ENCODE measurements around the gene SMCO3. TPM values are rescaled to one million over a fixed set of nuclear protein-coding genes. Genes with fewer than 3 reads are reported as not detected.
"Not testable (repeated sequence)": the region's sequence is repeated elsewhere in the genome, so short reads cannot be mapped to it uniquely, and the experiment has no call there.

The SMCO3 gene
- total RNA-seq, 4 donors from 2014 or later, result not detected

DNA sequence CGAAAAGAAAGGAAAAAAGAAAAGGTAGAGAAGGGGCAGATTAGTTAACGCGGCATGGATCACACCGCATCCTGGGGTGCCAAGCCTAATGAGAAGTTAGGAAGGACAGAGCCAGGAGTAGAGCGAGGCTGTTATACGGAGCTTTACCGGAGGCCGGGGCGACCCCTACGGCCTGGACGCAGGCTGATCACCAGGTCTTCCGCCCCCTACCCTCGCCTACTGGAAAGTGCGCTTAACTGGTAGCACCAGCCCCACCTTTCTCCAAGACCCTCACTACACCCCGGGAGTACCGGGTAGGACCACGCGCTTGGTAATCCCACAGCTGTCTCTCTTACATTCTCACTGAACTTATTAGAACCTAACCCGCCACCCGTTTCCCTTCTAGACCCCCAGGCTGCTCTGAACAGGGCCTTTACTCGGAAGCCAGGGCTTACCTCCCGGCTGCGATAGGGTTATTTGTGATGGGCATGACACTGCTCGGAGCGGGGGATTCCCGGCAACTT, 44.5 kb downstream of the SMCO3 start:
- Histone ChIP-seq H3K4me3 (peak overlapping the region; percentile 86), H3K9me3 (no peaks in the 10 kb centered on the region), H3K4me1 (peaks cover 37% of the 10 kb centered on the region), H3K27me3 (no peaks in the 10 kb centered on the region), H3K27ac (peak overlapping the region; percentile 97), H3K36me3 (no peaks in the 10 kb centered on the region)
- TF ChIP-seq POLR2AphosphoS5 (IDR thresholded peaks at IDR 0.05) (peak in 1 of 3 donors; percentile 13), POLR2A (IDR thresholded peaks at IDR 0.05) (no peak), EP300 (IDR thresholded peaks at IDR 0.05) (no peak)
- TF ChIP-seq, protein P1, sequence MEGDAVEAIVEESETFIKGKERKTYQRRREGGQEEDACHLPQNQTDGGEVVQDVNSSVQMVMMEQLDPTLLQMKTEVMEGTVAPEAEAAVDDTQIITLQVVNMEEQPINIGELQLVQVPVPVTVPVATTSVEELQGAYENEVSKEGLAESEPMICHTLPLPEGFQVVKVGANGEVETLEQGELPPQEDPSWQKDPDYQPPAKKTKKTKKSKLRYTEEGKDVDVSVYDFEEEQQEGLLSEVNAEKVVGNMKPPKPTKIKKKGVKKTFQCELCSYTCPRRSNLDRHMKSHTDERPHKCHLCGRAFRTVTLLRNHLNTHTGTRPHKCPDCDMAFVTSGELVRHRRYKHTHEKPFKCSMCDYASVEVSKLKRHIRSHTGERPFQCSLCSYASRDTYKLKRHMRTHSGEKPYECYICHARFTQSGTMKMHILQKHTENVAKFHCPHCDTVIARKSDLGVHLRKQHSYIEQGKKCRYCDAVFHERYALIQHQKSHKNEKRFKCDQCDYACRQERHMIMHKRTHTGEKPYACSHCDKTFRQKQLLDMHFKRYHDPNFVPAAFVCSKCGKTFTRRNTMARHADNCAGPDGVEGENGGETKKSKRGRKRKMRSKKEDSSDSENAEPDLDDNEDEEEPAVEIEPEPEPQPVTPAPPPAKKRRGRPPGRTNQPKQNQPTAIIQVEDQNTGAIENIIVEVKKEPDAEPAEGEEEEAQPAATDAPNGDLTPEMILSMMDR (IDR thresholded peaks at IDR 0.05), result no peak
- DNase-seq (ENCODE audit: low spot score in 2 of 2), result peak in 1 of 2 donors; percentile 68
- 3% methylated on average over 24 of the region's 26 CpGs for WGBS

DNA sequence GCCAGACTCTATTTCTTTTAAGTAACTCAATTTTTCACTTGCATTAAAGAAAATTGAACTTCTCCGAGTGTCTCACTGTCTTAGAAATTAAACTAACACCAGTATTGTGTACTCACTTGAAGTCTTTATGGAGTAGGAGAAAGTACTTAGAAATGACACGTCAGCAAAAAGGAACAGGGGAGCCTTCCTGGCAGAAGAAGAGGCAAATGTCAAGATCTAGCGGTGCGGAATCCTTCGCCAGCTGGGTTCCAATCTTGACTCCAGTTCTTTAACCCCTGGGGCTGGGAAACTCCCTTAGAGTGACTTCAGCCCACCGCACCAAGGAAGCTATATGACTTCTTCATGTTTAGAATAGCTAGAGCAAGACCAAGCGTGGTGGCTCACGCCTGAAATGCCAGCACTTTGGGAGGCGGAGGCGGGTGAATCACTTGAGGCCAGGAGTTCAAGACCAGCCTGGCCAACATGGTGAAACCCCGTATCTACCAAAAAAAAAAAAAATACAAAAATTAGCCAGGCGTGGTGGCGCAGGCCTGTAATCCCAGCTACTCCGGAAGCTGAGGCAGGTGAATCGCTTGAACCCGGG, 45.1 kb downstream of the SMCO3 start:
- TF ChIP-seq POLR2A (IDR thresholded peaks at IDR 0.05), result no peak
- TF ChIP-seq, protein P1 (IDR thresholded peaks at IDR 0.05), result no peak
- no peak for TF ChIP-seq POLR2AphosphoS5 (IDR thresholded peaks at IDR 0.05)
- Histone ChIP-seq H3K27me3 (no peaks in the 10 kb centered on the region), H3K36me3 (no peaks in the 10 kb centered on the region), H3K4me1 (peaks cover 37% of the 10 kb centered on the region), H3K27ac (peak overlapping the region; percentile 97), H3K4me3 (peak overlapping the region; percentile 86), H3K9me3 (no peaks in the 10 kb centered on the region)
- DNase-seq (ENCODE audit: low spot score in 2 of 2), result no peak
- 26% methylated on average over 16 of the region's 16 CpGs for WGBS

DNA sequence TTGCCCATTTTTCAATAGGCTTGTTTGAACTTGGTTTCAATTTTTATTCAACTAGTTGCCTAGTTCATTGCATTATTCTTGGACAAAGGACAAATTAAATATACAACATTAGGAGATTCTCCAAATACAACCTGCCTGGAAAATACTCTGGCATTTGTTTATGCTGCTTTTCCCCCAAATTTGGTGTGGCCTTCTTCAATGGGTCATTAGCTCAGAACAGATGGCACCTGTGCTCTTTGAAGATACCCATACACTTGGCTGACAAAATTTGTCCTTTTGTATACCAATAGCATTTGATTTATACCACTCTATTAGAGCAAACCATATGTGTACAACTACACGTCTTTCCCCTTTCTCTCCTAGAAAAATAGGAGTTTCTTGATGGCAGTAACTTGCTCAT, 46.4 kb downstream of the SMCO3 start:
- Histone ChIP-seq H3K9me3 (no peaks in the 10 kb centered on the region), H3K36me3 (no peaks in the 10 kb centered on the region), H3K4me1 (peaks cover 29% of the 10 kb centered on the region), H3K27me3 (no peaks in the 10 kb centered on the region), H3K27ac (no peak overlapping the region), H3K4me3 (no peak overlapping the region)
- 48% methylated on average over 1 of the region's 1 CpG for WGBS
- no peak for DNase-seq (ENCODE audit: low spot score in 2 of 2)
- no peak for TF ChIP-seq POLR2AphosphoS5 (IDR thresholded peaks at IDR 0.05)
- no peak for TF ChIP-seq EP300 (IDR thresholded peaks at IDR 0.05)
- no peak for TF ChIP-seq POLR2A (IDR thresholded peaks at IDR 0.05)
- TF ChIP-seq, protein P1 (IDR thresholded peaks at IDR 0.05), result no peak

DNA sequence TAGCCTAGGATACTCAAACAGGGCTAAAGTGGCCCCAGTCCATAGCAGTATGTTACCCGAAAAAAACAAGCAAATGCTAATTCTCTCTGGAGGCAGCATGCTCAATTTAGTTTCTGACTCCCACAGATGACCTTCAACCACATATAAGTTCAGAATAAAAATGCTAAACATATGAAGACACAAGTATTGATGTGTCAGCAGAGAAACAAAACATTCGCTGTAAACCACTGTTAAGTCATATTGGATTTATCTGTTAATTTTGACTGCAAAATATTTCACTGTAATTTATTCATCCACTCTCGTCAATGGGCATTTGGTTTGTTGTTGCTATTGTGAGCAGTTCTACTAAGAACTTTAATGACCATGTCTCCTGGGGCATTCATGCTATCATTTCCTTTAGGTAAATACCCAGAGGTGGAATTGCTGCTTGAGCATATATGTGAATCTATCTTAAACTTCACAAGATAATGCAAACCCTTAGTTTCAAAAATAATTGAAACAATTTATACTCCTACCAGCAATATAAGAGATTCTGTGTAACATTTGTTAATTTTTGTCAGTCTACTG, 47.2 kb downstream of the SMCO3 start:
- peaks cover 26% of the 10 kb centered on the region for H3K4me1 ChIP-seq
- DNase-seq (ENCODE audit: low spot score in 2 of 2), result no peak
- no peaks in the 10 kb centered on the region for H3K27me3 ChIP-seq
- H3K36me3 ChIP-seq, result peaks cover under 1% of the 10 kb centered on the region
- H3K9me3 ChIP-seq, result no peaks in the 10 kb centered on the region
- TF ChIP-seq POLR2A (IDR thresholded peaks at IDR 0.05), result no peak
- TF ChIP-seq, protein P1 (IDR thresholded peaks at IDR 0.05), result no peak
- no peak for TF ChIP-seq POLR2AphosphoS5 (IDR thresholded peaks at IDR 0.05)
- TF ChIP-seq EP300 (IDR thresholded peaks at IDR 0.05), result no peak
- no peak overlapping the region for H3K4me3 ChIP-seq
- H3K27ac ChIP-seq, result no peak overlapping the region
- WGBS, result 85% methylated on average over 3 of the region's 3 CpGs

DNA sequence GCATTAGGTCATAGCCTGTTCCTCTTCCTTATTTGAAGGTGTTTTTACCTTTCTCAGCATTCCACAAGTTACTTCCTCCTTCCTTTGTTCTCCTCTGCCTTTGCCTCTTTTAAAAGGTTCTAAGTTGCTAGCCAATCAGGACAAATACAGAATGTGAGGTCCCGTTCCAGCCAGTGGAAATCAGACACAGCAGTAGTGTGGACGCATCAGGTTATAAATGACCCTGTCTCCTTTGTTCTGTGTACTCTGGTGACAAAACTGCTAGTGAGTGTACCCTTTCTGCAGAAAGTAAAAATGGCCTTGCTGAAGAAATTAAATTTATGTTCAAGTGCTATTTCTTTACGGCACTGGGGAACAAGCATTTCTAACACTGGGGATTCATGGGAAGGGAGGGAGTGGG, 48.0 kb downstream of the SMCO3 start:
- WGBS, result 96% methylated on average over 3 of the region's 3 CpGs
- H3K27ac ChIP-seq; DNase-seq (ENCODE audit: low spot score in 2 of 2): not testable (repeated sequence)

More for the DNA sequence above, 48.0 kb downstream of the SMCO3 start:
- H3K9me3 ChIP-seq, H3K27me3 ChIP-seq, H3K4me3 ChIP-seq, H3K36me3 ChIP-seq: not testable (repeated sequence)
- H3K4me1 ChIP-seq, result peaks cover 19% of the 10 kb centered on the region
